HCEC 1CT (cell line): Measurements from ENCODE around the gene EHMT1.
"Not testable (repeated sequence)": the region's sequence is repeated elsewhere in the genome, so short reads cannot be mapped to it uniquely, and the experiment has no call there.

Source experiments
- DNase-seq: peaks from one replicate; pipeline ENCODE4 v3.0.0-alpha.2; 2017

The EHMT1 gene

GRCh38 chr9:137696136-137696925 lies 77.5 kb downstream of the EHMT1 start:
- DNase-seq = no peak

- DNase-seq = no peak
These were observed 78.4 kb downstream of the EHMT1 start for GRCh38 chr9:137697193-137697592.

GRCh38 chr9:137697832-137698231 lies 79.0 kb downstream of the EHMT1 start:
- DNase-seq = no peak

- no peak for DNase-seq
These were observed 82.1 kb downstream of the EHMT1 start for GRCh38 chr9:137700911-137701310.

- DNase-seq = no peak
These were observed 84.0 kb downstream of the EHMT1 start for GRCh38 chr9:137702615-137703379.

- DNase-seq = no peak
These were observed 85.2 kb downstream of the EHMT1 start for GRCh38 chr9:137703842-137704508.

GRCh38 chr9:137705443-137705863 lies 86.6 kb downstream of the EHMT1 start:
- DNase-seq = no peak

GRCh38 chr9:137705906-137706305 lies 87.1 kb downstream of the EHMT1 start:
- no peak for DNase-seq

- DNase-seq = no peak
These were observed 88.6 kb downstream of the EHMT1 start for GRCh38 chr9:137707361-137707760.

- DNase-seq = no peak
These were observed 89.9 kb downstream of the EHMT1 start for GRCh38 chr9:137708590-137709284.

- no peak for DNase-seq
These were observed 90.8 kb downstream of the EHMT1 start for GRCh38 chr9:137709411-137710101.

- no peak for DNase-seq
These were observed 91.9 kb downstream of the EHMT1 start for GRCh38 chr9:137710704-137711103.

- no peak for DNase-seq
These were observed 92.9 kb downstream of the EHMT1 start for GRCh38 chr9:137711678-137712105.

- DNase-seq = no peak
These were observed 96.5 kb downstream of the EHMT1 start for GRCh38 chr9:137715321-137715720.

- DNase-seq = not testable (repeated sequence)
These were observed 97.3 kb downstream of the EHMT1 start for GRCh38 chr9:137715866-137716693.

GRCh38 chr9:137716694-137717287 lies 98.0 kb downstream of the EHMT1 start:
- no peak for DNase-seq

- DNase-seq = no peak
These were observed 99.0 kb downstream of the EHMT1 start for GRCh38 chr9:137717776-137718327.

GRCh38 chr9:137719194-137719593 lies 100.4 kb downstream of the EHMT1 start:
- DNase-seq = no peak

GRCh38 chr9:137720571-137721110 lies 101.8 kb downstream of the EHMT1 start:
- no peak for DNase-seq

- no peak for DNase-seq
These were observed 102.7 kb downstream of the EHMT1 start for GRCh38 chr9:137721479-137721878.
